GM19351 (cell line): ENCODE results near the gene SH2D4B.
"Not testable (repeated sequence)": the region's sequence is repeated elsewhere in the genome, so short reads cannot be mapped to it uniquely, and the experiment has no call there.

Experiments used
- ATAC-seq: cut with Tn5 transposase; IDR thresholded peaks from one replicate; pipeline ENCODE4 v1.9.1; 2021; ENCODE audit warnings: mild to moderate bottlenecking, moderate library complexity; ENCODE audit not compliant: unreplicated experiment

The SH2D4B gene

GRCh38 chr10:80523773-80524172 is 13.9 kb upstream of the SH2D4B start:
- no peak for ATAC-seq

GRCh38 chr10:80524190-80524909 is 13.4 kb upstream of the SH2D4B start:
- ATAC-seq, result no peak

GRCh38 chr10:80526218-80526617 is 11.5 kb upstream of the SH2D4B start:
- ATAC-seq, result no peak

GRCh38 chr10:80526742-80527141 is 11.0 kb upstream of the SH2D4B start:
- ATAC-seq, result no peak

GRCh38 chr10:80528185-80528700 is 9.5 kb upstream of the SH2D4B start:
- no peak for ATAC-seq

GRCh38 chr10:80528901-80529300 is 8.8 kb upstream of the SH2D4B start:
- no peak for ATAC-seq

GRCh38 chr10:80529604-80530003 is 8.1 kb upstream of the SH2D4B start:
- no peak for ATAC-seq

GRCh38 chr10:80530251-80530650 is 7.5 kb upstream of the SH2D4B start:
- ATAC-seq, result peak; percentile 62

- ATAC-seq, result no peak
Observed at GRCh38 chr10:80530816-80531215, 6.9 kb upstream of the SH2D4B start.

GRCh38 chr10:80532571-80532970 is 5.1 kb upstream of the SH2D4B start:
- ATAC-seq, result no peak

- not testable (repeated sequence) for ATAC-seq
Observed at GRCh38 chr10:80534059-80534458, 3.6 kb upstream of the SH2D4B start.

GRCh38 chr10:80534646-80535045 is 3.1 kb upstream of the SH2D4B start:
- ATAC-seq, result not testable (repeated sequence)

- peak; percentile 78 for ATAC-seq
Observed at GRCh38 chr10:80535671-80536360, 1.9 kb upstream of the SH2D4B start.

- ATAC-seq, result no peak
Observed at GRCh38 chr10:80536361-80536835, 1.3 kb upstream of the SH2D4B start.

- no peak for ATAC-seq
Observed at GRCh38 chr10:80537086-80537735, 491 bp upstream of the SH2D4B start.

- ATAC-seq, result no peak
Observed at GRCh38 chr10:80538481-80539185, 931 bp downstream of the SH2D4B start.

- no peak for ATAC-seq
Observed at GRCh38 chr10:80539421-80540031, 1.8 kb downstream of the SH2D4B start.

GRCh38 chr10:80540136-80540535 is 2.4 kb downstream of the SH2D4B start:
- ATAC-seq, result no peak

GRCh38 chr10:80540618-80540980 is 2.9 kb downstream of the SH2D4B start:
- ATAC-seq, result no peak

GRCh38 chr10:80540981-80541750 is 3.5 kb downstream of the SH2D4B start:
- peak; percentile 67 for ATAC-seq
